H1 (cell line): ENCODE measurements around the gene TMEM187. TPM values are rescaled to one million over a fixed set of nuclear protein-coding genes. Genes with fewer than 3 reads are reported as not detected.

Source experiments
- CTCF ChIA-PET: fragments of 300-600 bp; sonication (Branson Sonifier 250); formaldehyde crosslinking; loops from one replicate; lab custom pipeline; 2021; ENCODE audit not compliant: partially characterized antibody; lab: Charles Lee
- POLR2A ChIA-PET: fragments of 300-600 bp; sonication (Branson Sonifier 250); formaldehyde crosslinking; loops from one replicate; lab custom pipeline; 2021; ENCODE audit warnings: inconsistent platforms; ENCODE audit not compliant: partially characterized antibody; lab: Charles Lee
- DNase-seq, 2 experiments: peaks; one replicate each; pipeline versions ENCODE4 v3.0.0 to v3.0.0-alpha.2; 2010 to 2022; ENCODE audit warnings: low spot score in 2 of 2, low read depth in 1 of 2, mixed read lengths in 1 of 2
- FAIRE-seq: peaks from 2 replicates; lab custom pipeline; 2011; peaks lifted over from hg19 to GRCh38; lab: Jason Lieb, UNC
- H2AFZ ChIP-seq: 2 replicates; pipeline ENCODE4 v1.8.1; 2012; ENCODE audit warnings: low read length, inconsistent platforms
- H2AK5ac ChIP-seq: 2 replicates; pipeline ENCODE4 v1.6.1; 2013; ENCODE audit warnings: low read depth, low read length
- H2BK120ac ChIP-seq: replicated peaks from 2 replicates; pipeline ENCODE3; 2013; ENCODE audit warnings: low read depth, low read length, inconsistent platforms
- H2BK12ac ChIP-seq: 2 replicates; pipeline ENCODE4 v1.6.1; 2013; ENCODE audit warnings: low read depth, low read length
- H2BK15ac ChIP-seq: 2 replicates; pipeline ENCODE4 v1.6.1; 2013; ENCODE audit warnings: low read length
- H2BK20ac ChIP-seq: 2 replicates; pipeline ENCODE4 v1.6.1; 2013; ENCODE audit warnings: low read length
- H2BK5ac ChIP-seq: 2 replicates; pipeline ENCODE4 v1.6.1; 2013; ENCODE audit warnings: low read depth, low read length
- H3K14ac ChIP-seq: 2 replicates; pipeline ENCODE4 v1.6.1; 2013; ENCODE audit warnings: inconsistent platforms; ENCODE audit not compliant: insufficient read length
- H3K18ac ChIP-seq: 2 replicates; pipeline ENCODE4 v1.6.1; 2013; ENCODE audit warnings: low read length; ENCODE audit errors: extremely low read depth
- H3K23ac ChIP-seq: 2 replicates; pipeline ENCODE4 v1.6.1; 2013; ENCODE audit warnings: inconsistent platforms; ENCODE audit not compliant: insufficient read length
- H3K23me2 ChIP-seq: 2 replicates; pipeline ENCODE4 v1.6.1; 2013; ENCODE audit warnings: low read depth, low read length
- H3K27ac ChIP-seq: 2 replicates; pipeline ENCODE4 v1.6.1; 2011; ENCODE audit warnings: low read depth, low read length, inconsistent platforms
- H3K27me3 ChIP-seq, 4 experiments: replicated peaks in 1 of 4; 1 replicate in 1 of 4; 2 replicates in 3 of 4; pipeline versions ENCODE4 v1.6.1 to v1.8.1; 2011 to 2013; ENCODE audit warnings: low read length in 3 of 4, mild to moderate bottlenecking in 3 of 4, inconsistent platforms in 2 of 4, mixed read lengths in 2 of 4, moderate library complexity in 1 of 4; ENCODE audit not compliant: control insufficient read depth in 3 of 4, insufficient read depth in 3 of 4; ENCODE audit errors: extremely low read depth in 1 of 4
- H3K36me3 ChIP-seq, 4 experiments: 2 replicates each; pipeline versions ENCODE4 v1.6.1 to v1.8.1; 2011 to 2013; ENCODE audit warnings: mild to moderate bottlenecking in 4 of 4, low read length in 3 of 4, moderate library complexity in 2 of 4, control low read depth in 1 of 4, inconsistent platforms in 1 of 4; ENCODE audit not compliant: insufficient read depth in 4 of 4, control insufficient read depth in 2 of 4
- H3K4ac ChIP-seq: replicated peaks from 2 replicates; pipeline ENCODE3; 2013; ENCODE audit warnings: low read length, low read depth, mixed read lengths, inconsistent platforms; ENCODE audit not compliant: insufficient read length
- H3K4me1 ChIP-seq, 4 experiments: replicated peaks in 1 of 4; 1 replicate in 1 of 4; 2 replicates in 3 of 4; pipeline versions ENCODE4 v1.6.1 to v1.8.1; 2011 to 2013; ENCODE audit warnings: low read length in 3 of 4, inconsistent platforms in 2 of 4, mixed read lengths in 1 of 4; ENCODE audit not compliant: insufficient read depth in 4 of 4, control insufficient read depth in 3 of 4
- H3K4me2 ChIP-seq, 2 experiments: 2 replicates each; pipeline versions ENCODE4 v1.6.1 to v1.8.1; 2011 to 2013; ENCODE audit warnings: low read depth in 2 of 2, low read length in 2 of 2, control low read depth in 1 of 2, inconsistent platforms in 1 of 2, mild to moderate bottlenecking in 1 of 2; ENCODE audit not compliant: insufficient read depth in 1 of 2
- H3K4me3 ChIP-seq, 4 experiments: fragments of 200-600, 300-600 bp in 1 of 4; sonication (generic), shearing (Covaris generic), sonication (Bioruptor Twin) in 1 of 4; 2 replicates each; pipeline versions ENCODE4 v1.5.1 to v1.8.1; 2011 to 2016; ENCODE audit warnings: low read length in 4 of 4, low read depth in 3 of 4, control low read depth in 2 of 4, inconsistent platforms in 2 of 4, mild to moderate bottlenecking in 2 of 4, mixed read lengths in 1 of 4, moderate library complexity in 1 of 4; ENCODE audit not compliant: insufficient read depth in 2 of 4; ENCODE audit errors: extremely low read depth in 1 of 4
- H3K56ac ChIP-seq: replicated peaks from 2 replicates; pipeline ENCODE3; 2013; ENCODE audit warnings: low read depth, mild to moderate bottlenecking, mixed read lengths, low read length, inconsistent platforms; ENCODE audit not compliant: insufficient read length
- H3K79me1 ChIP-seq: 2 replicates; pipeline ENCODE4 v1.6.1; 2013; ENCODE audit warnings: low read depth, low read length, control low read depth
- H3K79me2 ChIP-seq, 2 experiments: 2 replicates each; pipeline versions ENCODE4 v1.6.1 to v1.8.1; 2012 to 2013; ENCODE audit warnings: low read length in 2 of 2, mild to moderate bottlenecking in 2 of 2, inconsistent platforms in 1 of 2; ENCODE audit not compliant: insufficient read depth in 2 of 2, control insufficient read depth in 1 of 2
- H3K9ac ChIP-seq, 4 experiments: replicated peaks in 1 of 4; 1 replicate in 1 of 4; 2 replicates in 3 of 4; pipeline versions ENCODE4 v1.6.1 to v1.8.1; 2011 to 2013; ENCODE audit warnings: low read depth in 3 of 4, low read length in 3 of 4, control low read depth in 2 of 4, mild to moderate bottlenecking in 2 of 4, moderate library complexity in 2 of 4, inconsistent platforms in 1 of 4; ENCODE audit errors: extremely low read depth in 1 of 4
- H3K9me3 ChIP-seq, 2 experiments: 2 replicates each; pipeline versions ENCODE4 v1.6.1 to v1.8.1; 2012 to 2013; ENCODE audit warnings: mild to moderate bottlenecking in 2 of 2, moderate library complexity in 2 of 2, control low read depth in 1 of 2, inconsistent platforms in 1 of 2, low read depth in 1 of 2, low read length in 1 of 2, mixed read lengths in 1 of 2; ENCODE audit not compliant: insufficient read depth in 2 of 2
- H4K20me1 ChIP-seq, 2 experiments: replicated peaks in 1 of 2; 2 replicates each; pipeline versions ENCODE3 to v1.8.1; 2011 to 2013; ENCODE audit warnings: inconsistent platforms in 2 of 2, low read length in 2 of 2, mild to moderate bottlenecking in 1 of 2; ENCODE audit not compliant: insufficient read depth in 2 of 2, control insufficient read depth in 1 of 2
- H4K5ac ChIP-seq: 2 replicates; pipeline ENCODE4 v1.6.1; 2013; ENCODE audit warnings: low read length, low read depth, mixed read lengths, inconsistent platforms; ENCODE audit not compliant: insufficient read length
- H4K8ac ChIP-seq: 2 replicates; pipeline ENCODE4 v1.8.0; 2013; ENCODE audit warnings: mild to moderate bottlenecking, moderate library complexity, low read length, inconsistent platforms; ENCODE audit not compliant: insufficient read depth; ENCODE audit errors: extremely low read depth
- H4K91ac ChIP-seq: replicated peaks from 2 replicates; pipeline ENCODE3; 2013; ENCODE audit warnings: low read length, mixed read lengths, inconsistent platforms; ENCODE audit not compliant: insufficient read length
- CBX8 ChIP-seq: fragments of 300-800, 300-1000 bp; sonication (generic); IDR thresholded peaks from 2 replicates; pipeline ENCODE4 v1.7.1; 2016; ENCODE audit warnings: low read depth, low read length, borderline replicate concordance
- CEBPB ChIP-seq: IDR thresholded peaks from 2 replicates; pipeline ENCODE4 v1.6.1; 2012; ENCODE audit warnings: low read depth, low read length
- CHD1 ChIP-seq: IDR thresholded peaks from 2 replicates; pipeline ENCODE4 v1.6.1; 2012; ENCODE audit warnings: low read depth, low read length, improper control_type of control experiment
- HDAC2 ChIP-seq, 2 experiments: fragments of 300-600 bp in 1 of 2; sonication (generic) in 1 of 2; IDR thresholded peaks; 2 replicates each; pipeline ENCODE4 v1.6.1; 2011 to 2012; ENCODE audit warnings: low read depth in 2 of 2, low read length in 2 of 2, mild to moderate bottlenecking in 2 of 2, moderate library complexity in 2 of 2, borderline replicate concordance in 1 of 2, inconsistent platforms in 1 of 2
- KDM1A ChIP-seq: fragments of 200-600, 300-600 bp; sonication (generic); IDR thresholded peaks from 2 replicates; pipeline ENCODE4 v1.7.1; 2016; ENCODE audit warnings: mild to moderate bottlenecking, low read length, borderline replicate concordance
- RXRA ChIP-seq: IDR thresholded peaks from 2 replicates; pipeline ENCODE4 v1.6.1; 2011; ENCODE audit warnings: low read depth, mild to moderate bottlenecking, low read length, moderate library complexity; ENCODE audit not compliant: insufficient read depth
- TAF1 ChIP-seq: IDR thresholded peaks from 2 replicates; pipeline ENCODE4 v1.6.1; 2011; ENCODE audit warnings: mild to moderate bottlenecking, low read depth, low read length
- ZNF274 ChIP-seq: IDR thresholded peaks from 2 replicates; pipeline ENCODE4 v1.7.0; 2012; ENCODE audit warnings: low read length, borderline replicate concordance; ENCODE audit errors: extremely low read depth
- WGBS, 2 experiments: shearing (Covaris generic) in 1 of 2; methylation state at CpG; one replicate each; pipeline versions ENCODE4 v1.1.6 to v1.1.7; 2013 to 2015; ENCODE audit warnings: low lambda C conversion rate in 2 of 2, mixed read lengths in 2 of 2, inconsistent platforms in 1 of 2, low coverage in 1 of 2, missing lambda C conversion rate in 1 of 2; ENCODE audit not compliant: insufficient replicate concordance in 2 of 2, insufficient coverage in 1 of 2, insufficient read length in 1 of 2; ENCODE audit errors: extremely low coverage in 1 of 2, missing lambda C conversion rate in 1 of 2; 5-methylcytosine and 5-hydroxymethylcytosine counted together
- polyA plus RNA-seq, 7 experiments: library from polyadenylated mRNA; depleted of rRNA in 3 of 7; stranded (reverse) in 5 of 7; unstranded in 2 of 7; fragments of >200 nt in 5 of 7; fragments of 200-250 nt in 2 of 7; gene quantifications; 1 replicate in 5 of 7; 2 replicates in 1 of 7; 4 replicates in 1 of 7; pipeline versions ENCODE4 v1.2.1 to v1.2.3, GENCODE V29; 2011 to 2013; ENCODE audit warnings: missing spikeins in 2 of 7, mixed read lengths in 2 of 7
- total RNA-seq: library from RNA; stranded (reverse); fragmentation: NEBNext Ultra II Directional; extraction: Animal tissue kit (Norgen Biotek cat#: 25700); gene quantifications from 2 replicates; pipeline ENCODE4 v1.2.1, GENCODE V29; 2021

The TMEM187 gene
- total and polyA plus RNA-seq, 2 of the 8 experiments (the other 6 are each of a cell fraction or from before 2014, with no cell fraction given), result 5.0 to 14.5 TPM

DNA sequence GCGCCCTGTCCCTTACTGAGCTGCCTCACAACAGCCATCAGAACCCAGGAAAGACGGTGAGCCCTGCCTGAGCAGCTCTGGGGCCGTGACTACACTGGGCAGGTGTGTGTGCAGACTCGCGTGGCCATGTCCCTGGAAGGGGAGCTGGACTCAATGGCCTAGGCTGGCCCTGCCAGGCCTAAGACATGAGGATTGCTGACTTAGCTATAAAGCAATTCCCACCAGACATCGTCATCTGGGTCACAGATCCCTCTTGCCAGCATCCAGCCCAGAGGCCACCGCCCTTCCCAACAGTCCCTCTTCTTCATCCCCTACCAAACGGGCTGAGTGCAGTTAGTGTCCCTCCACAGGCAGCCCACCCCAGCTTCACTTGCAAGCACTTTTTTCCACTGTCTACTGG is 41.4 kb upstream of the TMEM187 start:
- Histone ChIP-seq H4K5ac (no peak overlapping the region), H3K4me3 (no peak overlapping the region), H3K14ac (no peak overlapping the region), H4K91ac (no peak overlapping the region), H2AFZ (no peak overlapping the region), H3K27ac (no peak overlapping the region), H3K56ac (no peak overlapping the region), H3K9ac (no peak overlapping the region), H2AK5ac (no peak overlapping the region), H3K18ac (no peak overlapping the region), H4K8ac (no peak overlapping the region), H3K79me2 (peaks cover 0 to 13% of the 10 kb centered on the region in 2 experiments; a peak in 2 of 4 replicates), H3K4me1 (peaks cover 0 to 18% (median 14%) of the 10 kb centered on the region in 4 experiments; a peak in 6 of 7 replicates), H3K79me1 (no peaks in the 10 kb centered on the region), H2BK20ac (no peak overlapping the region), H3K27me3 (no peaks in the 10 kb centered on the region), H3K4me2 (no peak overlapping the region), H3K23ac (no peak overlapping the region), H3K36me3 (peaks cover 0 to 10% (median 4%) of the 10 kb centered on the region in 4 experiments; a peak in 2 of 8 replicates), H3K23me2 (peaks cover 15% of the 10 kb centered on the region; the same call in 1 of the 2 replicates), H3K9me3 (no peaks in the 10 kb centered on the region), H2BK15ac (no peak overlapping the region), H3K4ac (no peak overlapping the region), H2BK5ac (no peak overlapping the region), H4K20me1 (peaks cover 0 to 3% of the 10 kb centered on the region in 2 experiments), H2BK120ac (no peak overlapping the region), H2BK12ac (no peak overlapping the region)
- WGBS, 2 experiments, result 80% methylated on average over 2 of the region's 8 CpGs; no CpG with 5 or more reads in 1 of the 2 experiments
- ChIA-PET CTCF (interaction anchor here (19.6 kb wide), 1 partner anchor 17 kb away, joined by 272 read pairs; the partner anchor contains the start of gene RENBP), POLR2A (interaction anchor here (14.9 kb wide), 1 partner anchor 10 kb away, joined by 231 read pairs; the partner anchor contains the start of genes NAA10 and RENBP)
- TF ChIP-seq CBX8 (no peak), TAF1 (no peak), CEBPB (no peak), HDAC2 (IDR thresholded peaks at IDR 0.05; ENCODE audit: borderline replicate concordance in 1 of 2, low read depth in 2 of 2, low read length in 2 of 2) (no peak), KDM1A (no peak), ZNF274 (no peak), RXRA (no peak), CHD1 (no peak)
- no peak for FAIRE-seq
- no peak for DNase-seq
